ENCODE data around the gene SORT1. TPM values are rescaled to one million over a fixed set of nuclear protein-coding genes. Genes with fewer than 3 reads are reported as not detected.

SORT1 gene
- total RNA-seq, 1 donor from 2014 or later, result 52.3 TPM

DNA sequence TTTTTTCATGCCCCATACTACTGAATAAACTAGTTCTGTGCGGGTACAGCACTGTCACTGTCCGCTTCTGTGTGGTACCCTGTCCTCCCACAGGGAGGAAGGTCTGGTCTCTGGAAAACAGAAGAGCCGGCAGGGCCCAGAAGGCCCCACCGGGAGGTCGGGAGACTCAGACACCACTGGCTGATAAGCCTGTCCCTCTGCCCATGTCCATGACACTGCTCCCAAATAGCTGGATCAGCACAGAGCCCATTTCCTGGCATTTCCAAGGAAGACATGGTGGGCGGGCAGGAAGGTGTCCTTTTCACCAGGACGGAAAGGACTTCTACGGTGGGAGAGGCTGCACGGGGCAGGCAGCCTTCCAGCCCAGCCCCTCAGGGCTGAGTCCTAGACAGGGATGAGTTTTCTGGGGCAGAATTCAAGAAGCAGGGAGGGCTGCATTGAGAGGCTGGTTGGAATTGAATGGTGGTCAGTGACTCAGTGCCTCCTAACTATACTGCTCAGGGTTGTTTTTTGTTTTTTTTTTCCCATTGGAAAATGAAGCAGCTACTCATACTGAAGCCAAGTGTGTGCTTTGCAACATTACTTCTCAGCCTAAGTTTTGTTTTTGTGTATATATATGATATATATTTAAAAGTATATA lies 121.9 kb downstream of the SORT1 start:
- Mint-ChIP-seq H3K36me3 (peaks cover 9% of the 10 kb centered on the region), H3K4me3 (peak overlapping the region; percentile 85), H3K27ac (peak overlapping the region; percentile 92), H3K27me3 (no peaks in the 10 kb centered on the region), H3K9me3 (no peaks in the 10 kb centered on the region), H3K4me1 (ENCODE audit: unreplicated experiment) (peaks cover 27% of the 10 kb centered on the region)
- DNase-seq (ENCODE audit: extremely low spot score, unreplicated experiment), result no peak
- TF ChIP-seq, protein P1, sequence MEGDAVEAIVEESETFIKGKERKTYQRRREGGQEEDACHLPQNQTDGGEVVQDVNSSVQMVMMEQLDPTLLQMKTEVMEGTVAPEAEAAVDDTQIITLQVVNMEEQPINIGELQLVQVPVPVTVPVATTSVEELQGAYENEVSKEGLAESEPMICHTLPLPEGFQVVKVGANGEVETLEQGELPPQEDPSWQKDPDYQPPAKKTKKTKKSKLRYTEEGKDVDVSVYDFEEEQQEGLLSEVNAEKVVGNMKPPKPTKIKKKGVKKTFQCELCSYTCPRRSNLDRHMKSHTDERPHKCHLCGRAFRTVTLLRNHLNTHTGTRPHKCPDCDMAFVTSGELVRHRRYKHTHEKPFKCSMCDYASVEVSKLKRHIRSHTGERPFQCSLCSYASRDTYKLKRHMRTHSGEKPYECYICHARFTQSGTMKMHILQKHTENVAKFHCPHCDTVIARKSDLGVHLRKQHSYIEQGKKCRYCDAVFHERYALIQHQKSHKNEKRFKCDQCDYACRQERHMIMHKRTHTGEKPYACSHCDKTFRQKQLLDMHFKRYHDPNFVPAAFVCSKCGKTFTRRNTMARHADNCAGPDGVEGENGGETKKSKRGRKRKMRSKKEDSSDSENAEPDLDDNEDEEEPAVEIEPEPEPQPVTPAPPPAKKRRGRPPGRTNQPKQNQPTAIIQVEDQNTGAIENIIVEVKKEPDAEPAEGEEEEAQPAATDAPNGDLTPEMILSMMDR (conservative IDR thresholded peaks at IDR 0.05), result no peak

DNA sequence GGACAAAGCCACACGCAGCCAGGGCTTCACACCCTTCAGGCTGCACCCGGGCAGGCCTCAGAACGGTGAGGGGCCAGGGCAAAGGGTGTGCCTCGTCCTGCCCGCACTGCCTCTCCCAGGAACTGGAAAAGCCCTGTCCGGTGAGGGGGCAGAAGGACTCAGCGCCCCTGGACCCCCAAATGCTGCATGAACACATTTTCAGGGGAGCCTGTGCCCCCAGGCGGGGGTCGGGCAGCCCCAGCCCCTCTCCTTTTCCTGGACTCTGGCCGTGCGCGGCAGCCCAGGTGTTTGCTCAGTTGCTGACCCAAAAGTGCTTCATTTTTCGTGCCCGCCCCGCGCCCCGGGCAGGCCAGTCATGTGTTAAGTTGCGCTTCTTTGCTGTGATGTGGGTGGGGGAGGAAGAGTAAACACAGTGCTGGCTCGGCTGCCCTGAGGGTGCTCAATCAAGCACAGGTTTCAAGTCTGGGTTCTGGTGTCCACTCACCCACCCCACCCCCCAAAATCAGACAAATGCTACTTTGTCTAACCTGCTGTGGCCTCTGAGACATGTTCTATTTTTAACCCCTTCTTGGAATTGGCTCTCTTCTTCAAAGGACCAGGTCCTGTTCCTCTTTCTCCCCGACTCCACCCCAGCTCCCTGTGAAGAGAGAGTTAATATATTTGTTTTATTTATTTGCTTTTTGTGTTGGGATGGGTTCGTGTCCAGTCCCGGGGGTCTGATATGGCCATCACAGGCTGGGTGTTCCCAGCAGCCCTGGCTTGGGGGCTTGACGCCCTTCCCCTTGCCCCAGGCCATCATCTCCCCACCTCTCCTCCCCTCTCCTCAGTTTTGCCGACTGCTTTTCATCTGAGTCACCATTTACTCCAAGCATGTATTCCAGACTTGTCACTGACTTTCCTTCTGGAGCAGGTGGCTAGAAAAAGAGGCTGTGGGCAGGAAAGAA lies 122.9 kb downstream of the SORT1 start:
- peak; percentile 71 for DNase-seq (ENCODE audit: extremely low spot score, unreplicated experiment)
- Mint-ChIP-seq H3K9me3 (no peaks in the 10 kb centered on the region), H3K4me3 (peak overlapping the region; percentile 85), H3K4me1 (ENCODE audit: unreplicated experiment) (peaks cover 27% of the 10 kb centered on the region), H3K27ac (peak overlapping the region; percentile 92), H3K27me3 (no peaks in the 10 kb centered on the region), H3K36me3 (peaks cover 8% of the 10 kb centered on the region)
- TF ChIP-seq, protein P1 (conservative IDR thresholded peaks at IDR 0.05), result no peak

DNA sequence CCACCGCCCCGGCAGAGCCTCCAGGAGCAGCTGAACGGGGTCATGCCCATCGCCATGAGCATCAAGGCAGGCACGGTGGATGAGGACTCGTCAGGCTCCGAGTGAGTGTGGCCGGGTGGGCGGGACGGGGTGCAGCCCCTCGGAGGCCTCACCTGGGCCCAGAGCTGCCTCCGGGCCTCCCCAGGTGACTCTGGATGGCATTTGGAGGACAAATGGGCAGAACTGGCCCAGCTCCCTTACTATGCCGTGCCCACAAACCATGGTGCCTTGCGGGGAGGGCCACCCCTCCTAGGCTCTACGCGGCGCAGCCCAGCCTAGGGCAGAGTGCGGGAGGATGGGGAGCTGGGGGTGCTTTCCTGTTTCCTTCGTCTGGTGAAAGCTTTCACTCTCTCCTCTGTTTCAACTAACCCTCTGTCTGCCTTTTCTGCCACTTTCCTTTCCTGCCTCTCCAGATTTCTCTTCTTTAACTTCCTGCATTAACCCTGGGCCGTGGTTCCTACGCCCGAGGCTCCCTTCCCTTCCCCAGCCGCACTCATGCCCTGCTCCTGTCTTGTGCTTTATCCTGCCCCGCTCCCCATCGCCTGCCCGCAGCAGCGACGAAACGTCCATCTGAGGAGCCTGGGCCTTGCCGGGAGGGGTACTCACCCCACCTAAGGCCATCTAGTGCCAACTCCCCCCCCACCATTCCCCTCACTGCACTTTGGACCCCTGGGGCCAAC lies 124.0 kb downstream of the SORT1 start:
- Mint-ChIP-seq H3K36me3 (peaks cover 6% of the 10 kb centered on the region), H3K27ac (peak overlapping the region; percentile 92), H3K4me1 (ENCODE audit: unreplicated experiment) (peaks cover 27% of the 10 kb centered on the region), H3K9me3 (no peaks in the 10 kb centered on the region), H3K4me3 (peak overlapping the region; percentile 85), H3K27me3 (no peaks in the 10 kb centered on the region)
- no peak for DNase-seq (ENCODE audit: extremely low spot score, unreplicated experiment)
- TF ChIP-seq, protein P1 (conservative IDR thresholded peaks at IDR 0.05), result no peak

DNA sequence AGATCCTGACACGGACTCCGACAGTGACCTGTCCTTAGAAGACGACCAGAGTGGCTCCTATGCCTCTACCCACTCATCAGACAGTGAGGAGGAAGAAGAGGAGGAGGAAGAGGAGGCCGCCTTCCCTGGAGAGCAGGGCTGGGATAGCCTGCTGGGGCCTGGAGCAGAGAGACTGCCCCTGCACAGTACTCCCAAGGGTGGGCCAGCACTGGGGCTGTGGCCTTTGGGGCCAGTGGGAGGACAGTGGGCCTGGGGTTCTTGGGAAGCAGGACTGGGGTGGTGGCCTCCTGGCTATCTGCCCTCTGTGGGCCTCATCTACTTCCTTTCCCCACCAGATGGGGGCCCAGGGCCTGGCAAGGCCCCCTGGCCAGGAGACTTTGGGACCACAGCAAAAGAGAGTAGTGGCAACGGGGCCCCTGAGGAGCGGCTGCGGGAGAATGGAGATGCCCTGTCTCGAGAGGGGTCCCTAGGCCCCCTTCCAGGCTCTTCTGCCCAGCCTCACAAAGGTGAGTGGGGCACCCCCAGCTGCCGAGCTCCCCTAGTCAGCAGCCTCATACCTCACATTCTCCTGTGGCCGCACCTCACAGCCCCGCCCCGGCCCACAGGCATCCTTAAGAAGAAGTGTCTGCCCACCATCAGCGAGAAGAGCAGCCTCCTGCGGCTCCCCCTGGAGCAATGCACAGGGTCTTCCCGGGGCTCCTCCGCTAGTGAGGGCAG lies 124.7 kb downstream of the SORT1 start:
- H3K9me3 Mint-ChIP-seq, result no peaks in the 10 kb centered on the region
- peak overlapping the region; percentile 58 for H3K27ac Mint-ChIP-seq
- H3K27me3 Mint-ChIP-seq, result no peaks in the 10 kb centered on the region
- TF ChIP-seq, protein P1 (conservative IDR thresholded peaks at IDR 0.05), result no peak
- peaks cover 7% of the 10 kb centered on the region for H3K36me3 Mint-ChIP-seq
- DNase-seq (ENCODE audit: extremely low spot score, unreplicated experiment), result peak; percentile 64
- peaks cover 23% of the 10 kb centered on the region for H3K4me1 Mint-ChIP-seq (ENCODE audit: unreplicated experiment)
- no peak overlapping the region for H3K4me3 Mint-ChIP-seq
